ENCODE data around the gene BLVRB. TPM values are rescaled to one million over a fixed set of nuclear protein-coding genes. Genes with fewer than 3 reads are reported as not detected.

Gene BLVRB
- total and polyA plus RNA-seq, 9 of the 15 experiments (the other 6 are each of a cell fraction or from before 2014, with no cell fraction given) = 81.1 to 749 (median 331) TPM

- TF ChIP-seq JUN (IDR thresholded peaks at IDR 0.05; ENCODE audit: borderline replicate concordance, low read depth, low read length) = no peak; the same call in 1 of the 2 replicates
- TF ChIP-seq JUN (CRISPR knock-in tag; IDR thresholded peaks at IDR 0.05; ENCODE audit: borderline replicate concordance) = 0 out of 2 replicates have a peak, but pooled peaks have one; percentile 45
- no peak for TF ChIP-seq COPS2 (conservative IDR thresholded peaks at IDR 0.05)
- no peak for TF ChIP-seq SNRNP70 (optimal IDR thresholded peaks at IDR 0.05; ENCODE audit: low read depth, low read length)
- TF ChIP-seq ZNF707 (CRISPR knock-in tag; conservative IDR thresholded peaks at IDR 0.05) = no peak
- TF ChIP-seq TBP (optimal IDR thresholded peaks at IDR 0.05; ENCODE audit: low read depth, low read length) = peak; percentile 82
- TF ChIP-seq TCF7 (IDR thresholded peaks at IDR 0.05; ENCODE audit: borderline replicate concordance) = no peak
- peak; percentile 73 for TF ChIP-seq POLR2AphosphoS5 (IDR thresholded peaks at IDR 0.05; ENCODE audit: control insufficient read depth, insufficient read depth, low read depth, low read length)
- no peak for TF ChIP-seq ZNF592 (IDR thresholded peaks at IDR 0.05)
- no peak for TF ChIP-seq ZNF253 (CRISPR knock-in tag; conservative IDR thresholded peaks at IDR 0.05)
- peak; percentile 63; the same call in 1 of the 2 replicates for TF ChIP-seq NBN (IDR thresholded peaks at IDR 0.05; ENCODE audit: low read depth)
- no peak for TF ChIP-seq PPARD (CRISPR knock-in tag; IDR thresholded peaks at IDR 0.05)
- TF ChIP-seq PBX2 (CRISPR knock-in tag; IDR thresholded peaks at IDR 0.05; ENCODE audit: low read depth) = no peak
- no peak for TF ChIP-seq PBX2 (tag; conservative IDR thresholded peaks at IDR 0.05; ENCODE audit: low read depth)
- TF ChIP-seq JUNB (CRISPR knock-in tag; conservative IDR thresholded peaks at IDR 0.05) = no peak
- no peak for TF ChIP-seq THAP7 (CRISPR knock-in tag; IDR thresholded peaks at IDR 0.05)
- TF ChIP-seq CC2D1A (IDR thresholded peaks at IDR 0.05) = no peak
- no peak for TF ChIP-seq ERF (CRISPR knock-in tag; IDR thresholded peaks at IDR 0.05)
- no peak for TF ChIP-seq MCM2 (IDR thresholded peaks at IDR 0.05; ENCODE audit: low read depth)
- TF ChIP-seq GABPA (tag; conservative IDR thresholded peaks at IDR 0.05; ENCODE audit: low read depth) = peak; percentile 30; the same call in 1 of the 2 replicates
- TF ChIP-seq ZNF444 (CRISPR knock-in tag; IDR thresholded peaks at IDR 0.05) = no peak
- TF ChIP-seq STAT5A (IDR thresholded peaks at IDR 0.05; ENCODE audit: borderline replicate concordance, low read length) = no peak
- TF ChIP-seq MAFK (IDR thresholded peaks at IDR 0.05; ENCODE audit: low read length) = no peak
Observed at GRCh38 chr19:40444000-40444824, 21.3 kb downstream of the BLVRB start, which contains the start of gene SERTAD3 (continued).

Data from K562 (cell line).